Activated CD4-positive, alpha-beta T cell treated with anti-CD3 and anti-CD28 coated beads, Interleukin-2, amount 50 U/mL, for 48 hours (primary cell): Measurements from ENCODE around the gene KCNIP1.
"Not testable (repeated sequence)": the region's sequence is repeated elsewhere in the genome, so short reads cannot be mapped to it uniquely, and the experiment has no call there.

Experiments
- DNase-seq, 2 experiments: peaks; one replicate each; pipeline ENCODE4 v3.0.0-alpha.2; 2020

The KCNIP1 gene

DNA sequence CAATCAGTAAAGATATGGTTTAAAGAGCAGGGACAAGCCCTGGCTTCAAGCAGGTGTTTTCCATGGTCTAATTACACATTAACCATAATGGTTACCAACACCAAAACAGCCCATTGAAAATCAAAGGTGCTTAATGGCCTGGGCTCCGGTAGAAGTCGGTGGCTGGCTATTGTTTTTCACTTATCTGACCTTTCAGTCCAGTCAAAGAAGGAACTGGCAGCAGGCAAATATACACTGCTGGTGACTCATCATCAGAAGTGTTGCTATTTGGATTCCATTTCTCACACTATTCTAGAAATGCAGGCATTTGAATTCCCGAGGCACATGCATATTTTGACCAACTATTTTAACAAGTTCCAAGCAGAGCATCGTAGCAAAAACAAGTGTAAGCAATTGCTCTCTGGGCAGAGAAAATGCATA, 253.4 kb downstream of the KCNIP1 start:
- DNase-seq, result no peak

DNA sequence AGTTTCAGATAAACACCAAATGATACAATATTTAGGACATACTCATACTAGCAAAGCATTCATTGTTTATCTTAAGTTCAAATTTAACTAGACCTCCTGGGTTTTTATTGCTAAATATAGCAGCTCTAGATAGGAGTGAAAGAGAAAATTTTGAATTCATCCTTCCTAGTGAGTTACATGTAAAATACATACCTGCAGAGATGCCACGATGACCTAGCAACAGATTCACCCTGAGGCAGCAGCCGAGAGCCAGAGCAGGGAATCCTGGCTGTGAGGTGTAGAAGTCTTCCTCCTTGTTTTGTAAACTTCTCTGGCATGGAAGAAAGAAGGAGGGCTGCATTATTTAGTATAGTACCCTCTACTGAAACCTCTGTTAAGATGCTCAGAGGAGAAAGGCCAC, 253.8 kb downstream of the KCNIP1 start:
- no peak for DNase-seq

DNA sequence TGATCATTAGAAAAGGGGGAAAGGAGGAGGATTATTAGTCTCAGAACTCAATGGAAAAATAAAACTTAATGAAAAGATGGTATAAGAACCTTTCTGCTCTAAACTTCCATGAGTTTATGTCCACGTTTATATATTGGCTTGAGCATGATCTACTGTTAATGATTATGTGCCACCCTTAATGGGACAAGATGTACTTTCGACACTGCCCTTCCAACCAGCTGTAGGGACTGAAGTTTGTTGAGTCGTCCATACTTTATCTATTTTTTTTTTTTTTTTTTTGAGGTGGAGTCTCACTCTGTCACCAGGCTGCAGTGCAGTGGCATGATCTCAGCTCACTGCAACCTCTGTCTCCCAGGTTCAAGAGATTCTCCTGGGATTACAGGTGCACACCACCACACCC, 254.7 kb downstream of the KCNIP1 start:
- no peak for DNase-seq

DNA sequence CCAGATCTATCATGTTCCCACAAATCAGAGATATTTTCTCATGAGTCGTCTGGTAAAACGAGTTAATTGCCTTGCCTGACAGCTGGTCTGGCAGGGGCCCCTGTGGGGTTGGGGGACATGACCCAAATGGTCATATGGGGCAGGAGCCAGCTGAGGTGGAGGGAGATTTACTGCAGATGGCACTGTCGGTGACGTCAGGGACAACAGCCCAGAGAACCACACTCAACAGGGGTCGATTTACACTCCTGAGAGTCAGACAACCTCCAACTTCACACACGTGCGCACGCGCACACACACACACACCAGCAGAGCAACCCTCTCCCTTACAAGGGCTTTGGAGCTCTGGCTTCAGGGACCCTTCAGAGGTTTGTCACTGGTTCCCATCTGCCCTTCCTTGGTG, 256.3 kb downstream of the KCNIP1 start:
- DNase-seq, result no peak

DNA sequence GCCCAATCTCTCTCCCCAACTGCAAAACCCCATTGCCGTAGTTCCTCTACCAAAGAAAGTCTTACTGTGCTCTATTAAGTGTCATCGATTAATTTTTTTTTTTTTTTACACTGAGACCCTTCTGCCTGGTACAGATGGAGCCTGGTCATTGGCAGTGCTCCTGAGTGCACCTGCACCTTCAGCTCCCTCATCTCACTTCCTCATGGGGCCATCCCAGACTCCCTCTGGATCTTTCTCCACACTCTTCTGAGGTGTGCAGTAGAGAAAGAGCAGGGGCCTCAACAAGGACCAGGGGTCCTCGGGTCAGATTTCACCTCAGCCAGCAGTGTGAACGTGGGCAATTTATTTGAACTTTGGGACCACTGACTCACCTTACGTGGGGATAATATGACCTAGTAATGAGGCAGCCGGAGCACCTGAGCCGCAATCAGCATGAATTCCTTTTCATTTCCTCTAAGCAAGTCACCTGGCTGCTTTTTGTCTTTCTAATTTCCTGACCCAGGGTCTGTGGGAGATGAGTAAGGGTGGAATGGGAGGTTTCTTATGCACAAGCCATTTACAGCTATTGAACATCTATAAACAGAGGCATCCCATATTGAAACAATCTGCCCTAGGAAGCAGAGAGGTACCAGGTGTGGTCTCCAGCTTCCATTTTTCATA, 257.4 kb downstream of the KCNIP1 start:
- DNase-seq, result no peak

GRCh38 chr5:170761708-170762066, 257.9 kb downstream of the KCNIP1 start:
- DNase-seq, result no peak

- not testable (repeated sequence) for DNase-seq
These were observed 258.5 kb downstream of the KCNIP1 start for GRCh38 chr5:170762298-170762697.

GRCh38 chr5:170765868-170766267, 262.0 kb downstream of the KCNIP1 start:
- DNase-seq, result not testable (repeated sequence)

DNA sequence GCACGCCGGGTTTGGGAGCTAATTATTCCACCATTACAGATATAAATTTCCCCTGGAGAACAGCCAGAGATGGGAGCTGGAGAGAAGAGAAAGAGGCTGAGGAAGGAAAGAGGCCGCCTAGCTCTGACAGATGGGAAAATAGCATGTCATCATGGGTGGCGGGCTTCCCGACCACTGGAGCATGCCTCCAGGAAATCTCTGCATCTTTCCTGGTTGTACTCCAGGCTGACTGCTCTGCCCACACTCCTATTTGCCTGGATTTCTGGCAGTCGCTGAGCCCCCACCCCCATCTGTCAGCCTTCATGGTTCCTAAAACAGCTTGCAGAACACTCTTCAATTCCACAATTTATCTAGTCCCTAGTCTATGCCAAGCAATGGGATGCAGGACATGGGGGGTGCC, 265.4 kb downstream of the KCNIP1 start:
- DNase-seq, result no peak

GRCh38 chr5:170769898-170770416, 266.1 kb downstream of the KCNIP1 start:
- no peak for DNase-seq

GRCh38 chr5:170771496-170771895, 267.7 kb downstream of the KCNIP1 start:
- no peak for DNase-seq

- DNase-seq, result no peak
These were observed 269.5 kb downstream of the KCNIP1 start for GRCh38 chr5:170773024-170773985.

GRCh38 chr5:170774831-170775230, 271.0 kb downstream of the KCNIP1 start:
- DNase-seq, result no peak

DNA sequence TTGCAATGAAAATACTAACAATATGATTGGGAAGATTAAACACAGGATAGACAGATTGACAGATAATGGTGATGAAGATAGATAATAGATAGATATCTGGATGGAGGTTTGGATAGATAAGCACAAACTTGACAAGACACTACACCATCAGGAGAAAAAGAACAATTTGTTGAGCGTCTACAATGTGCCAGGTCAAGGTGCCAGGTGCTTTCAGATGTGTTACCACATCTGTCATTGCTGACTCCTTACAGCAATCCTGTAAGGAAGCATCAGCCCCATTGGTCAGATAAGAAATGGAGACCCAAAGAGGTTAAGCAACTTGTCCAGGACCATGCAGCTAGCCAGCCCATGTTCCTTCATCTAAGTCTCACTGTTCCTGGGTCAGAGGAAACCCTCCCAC, 278.1 kb downstream of the KCNIP1 start:
- DNase-seq, result no peak

- DNase-seq, result no peak
These were observed 278.6 kb downstream of the KCNIP1 start for GRCh38 chr5:170782438-170782837.

DNA sequence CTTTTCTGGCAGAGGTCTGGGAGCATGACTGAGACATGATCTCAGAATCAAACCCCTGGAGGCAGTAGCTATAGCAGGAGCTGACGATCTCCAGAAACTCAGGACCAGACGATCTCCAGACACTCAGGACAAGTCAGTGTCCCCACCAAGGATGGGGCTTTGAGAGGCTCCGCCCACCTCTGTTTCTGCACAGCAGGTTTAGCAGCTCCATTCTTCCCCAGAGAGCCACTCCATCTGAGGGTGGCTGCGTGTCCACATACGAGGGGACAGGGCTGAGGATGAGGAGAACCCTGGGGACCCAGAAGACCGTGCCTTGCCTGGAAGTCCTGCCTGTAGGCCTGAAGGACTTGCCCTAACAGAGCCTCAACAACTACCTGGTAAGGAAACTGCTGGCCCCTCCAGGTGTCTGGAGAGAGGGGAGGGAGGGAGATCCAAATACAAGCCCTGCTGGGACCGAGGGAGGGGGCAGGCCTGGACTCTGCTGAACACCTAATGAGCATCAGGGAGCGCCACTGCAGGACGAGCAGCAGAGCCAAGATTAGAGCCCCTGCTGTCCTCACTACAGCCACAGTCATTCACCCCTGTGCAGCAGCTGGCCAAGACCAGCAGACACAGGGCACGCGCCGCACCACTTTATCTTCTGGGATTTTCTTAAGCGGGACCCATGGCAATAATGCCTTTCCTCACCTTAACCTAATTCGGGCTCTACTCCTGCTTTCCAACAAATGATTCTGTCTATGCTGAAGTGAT, 279.9 kb downstream of the KCNIP1 start, which contains the start of gene GABRP:
Gene GABRP (plus strand): TSS at position 228 of the 750 bp plus-strand sequence. CDS start 4,891 bp downstream, outside the sequence.
- no peak for DNase-seq

GRCh38 chr5:170785416-170785815, 281.6 kb downstream of the KCNIP1 start:
- DNase-seq, result no peak
